HT1080 (cell line): ENCODE data around the gene HSF4. TPM values are rescaled to one million over a fixed set of nuclear protein-coding genes. Genes with fewer than 3 reads are reported as not detected.

Experiments
- small RNA-seq: library from RNA; depleted of rRNA; stranded (forward); fragments of <200 nt; gene quantifications from one replicate; pipeline ENCODE3, GENCODE V24; 2014
- total RNA-seq: library from RNA; depleted of rRNA; stranded (reverse); fragments of >200 nt; shearing (Covaris generic); gene quantifications from 2 replicates; pipeline ENCODE4 v1.2.3, GENCODE V29; 2014; rRNA removed

HSF4 gene
- total RNA-seq, 1 experiment from 2014 or later: 9.0 TPM

Small RNA genes within 50 kb of the gene (small RNA-seq; reads per million reads assigned to genes)
- not detected for gene MIR328

Other genes starting within 250 kb of the HSF4 start
- not detected in 2 replicates for gene CDH16, start 245.9 kb upstream of the HSF4 start, total RNA-seq
- gene RRAD, start 239.2 kb upstream of the HSF4 start, total RNA-seq: 0.13 TPM in 1 of 2 replicates, not detected in the other
- 230 and 244 TPM in 2 replicates for gene CIAO2B, start 230.3 kb upstream of the HSF4 start, total RNA-seq
- 19.3 and 24.0 TPM in 2 replicates for gene CES2, start 229.2 kb upstream of the HSF4 start, total RNA-seq
- gene CES3, start 203.5 kb upstream of the HSF4 start, total RNA-seq: 0.53 and 1.2 TPM in 2 replicates
- not detected in 2 replicates for gene CES4A, start 176.2 kb upstream of the HSF4 start, total RNA-seq
- gene CBFB, start 135.6 kb upstream of the HSF4 start, total RNA-seq: 62.7 and 93.7 TPM in 2 replicates
- 12.1 and 23.8 TPM in 2 replicates for gene PHAF1, start 54.8 kb upstream of the HSF4 start, total RNA-seq
- gene B3GNT9, start 13.7 kb upstream of the HSF4 start, total RNA-seq: 2.8 and 5.6 TPM in 2 replicates
- gene TRADD, start 4.8 kb upstream of the HSF4 start, total RNA-seq: 10.9 and 13.7 TPM in 2 replicates
- gene FBXL8, start 4.8 kb upstream of the HSF4 start, total RNA-seq: 10.3 and 12.8 TPM in 2 replicates
- gene NOL3, start 5.8 kb downstream of the HSF4 start, total RNA-seq: 18.4 and 22.8 TPM in 2 replicates
- gene MATCAP1, start 19.2 kb downstream of the HSF4 start, total RNA-seq: 7.0 and 11.6 TPM in 2 replicates
- gene EXOC3L1, start 25.4 kb downstream of the HSF4 start, total RNA-seq: 1.1 and 1.6 TPM in 2 replicates
- gene E2F4, start 27.4 kb downstream of the HSF4 start, total RNA-seq: 201 and 230 TPM in 2 replicates
- gene ELMO3, start 34.4 kb downstream of the HSF4 start, total RNA-seq: 2.6 and 3.0 TPM in 2 replicates
- 39.4 and 50.3 TPM in 2 replicates for gene TMEM208, start 62.4 kb downstream of the HSF4 start, total RNA-seq
- 54.8 and 65.1 TPM in 2 replicates for gene FHOD1, start 82.7 kb downstream of the HSF4 start, total RNA-seq
- gene SLC9A5, start 84.2 kb downstream of the HSF4 start, total RNA-seq: 0.57 and 1.9 TPM in 2 replicates
- 1.8 and 3.7 TPM in 2 replicates for gene PLEKHG4, start 114.8 kb downstream of the HSF4 start, total RNA-seq
- gene KCTD19, start 162.0 kb downstream of the HSF4 start, total RNA-seq: not detected in 2 replicates
- gene LRRC36, start 162.1 kb downstream of the HSF4 start, total RNA-seq: not detected in 2 replicates
- gene TPPP3, start 228.8 kb downstream of the HSF4 start, total RNA-seq: not detected in 2 replicates